Neural progenitor cell (in vitro differentiated cells): ENCODE data around the gene POM121C. TPM values are rescaled to one million over a fixed set of nuclear protein-coding genes. Genes with fewer than 3 reads are reported as not detected.
"Not testable (repeated sequence)": the region's sequence is repeated elsewhere in the genome, so short reads cannot be mapped to it uniquely, and the experiment has no call there.

Experiments
- DNase-seq: peaks from one replicate; pipeline ENCODE4 v3.0.0-alpha.2; 2016; ENCODE audit warnings: low spot score
- H2AFZ ChIP-seq: fragments of 200-600 bp; sonication (generic); replicated peaks from 2 replicates; pipeline ENCODE4 v1.6.1; 2016; ENCODE audit warnings: antibody characterized with exemption
- H3F3A ChIP-seq: fragments of 200-600 bp; sonication (generic); 2 replicates; pipeline ENCODE4 v1.6.1; 2016; ENCODE audit warnings: antibody characterized with exemption, low read depth
- H3K27ac ChIP-seq: fragments of 200-600 bp; sonication (generic); 2 replicates; pipeline ENCODE4 v1.5.1; 2016; ENCODE audit warnings: mild to moderate bottlenecking
- H3K27me3 ChIP-seq: fragments of 200-600 bp; sonication (generic); 2 replicates; pipeline ENCODE4 v1.6.1; 2016; ENCODE audit warnings: mild to moderate bottlenecking, moderate library complexity
- H3K36me3 ChIP-seq: fragments of 200-600 bp; sonication (generic); 2 replicates; pipeline ENCODE4 v1.5.1; 2016
- H3K4me1 ChIP-seq: fragments of 200-600 bp; sonication (generic); 2 replicates; pipeline ENCODE4 v1.6.1; 2016; ENCODE audit warnings: mixed run types
- H3K4me2 ChIP-seq: fragments of 200-600 bp; sonication (generic); 2 replicates; pipeline ENCODE4 v1.6.1; 2016
- H3K4me3 ChIP-seq: fragments of 200-600 bp; sonication (generic); 2 replicates; pipeline ENCODE4 v1.5.1; 2016
- H3K79me2 ChIP-seq: fragments of 200-600 bp; sonication (generic); 2 replicates; pipeline ENCODE4 v1.6.1; 2016; ENCODE audit warnings: low read depth
- H3K9ac ChIP-seq: fragments of 200-600 bp; sonication (generic); 2 replicates; pipeline ENCODE4 v1.6.1; 2016
- H3K9me3 ChIP-seq: fragments of 200-600 bp; sonication (generic); 2 replicates; pipeline ENCODE4 v1.5.1; 2016; ENCODE audit warnings: low read depth
- H4K20me1 ChIP-seq: fragments of 200-600 bp; sonication (generic); 2 replicates; pipeline ENCODE4 v1.6.1; 2016; ENCODE audit warnings: low read depth
- H3K27ac Mint-ChIP-seq: 3 replicates; pipeline ENCODE4 v1.8.0; 2021; ENCODE audit warnings: mixed read lengths
- H3K27me3 Mint-ChIP-seq: 2 replicates; pipeline ENCODE4 v1.8.0; 2022; ENCODE audit warnings: low read depth, mild to moderate bottlenecking, inconsistent platforms, moderate library complexity, mixed read lengths; ENCODE audit not compliant: insufficient read depth
- H3K36me3 Mint-ChIP-seq: 3 replicates; pipeline ENCODE4 v1.8.0; 2021; ENCODE audit warnings: mixed read lengths
- H3K4me1 Mint-ChIP-seq: 3 replicates; pipeline ENCODE4 v1.8.0; 2021; ENCODE audit warnings: mixed read lengths
- H3K4me3 Mint-ChIP-seq: 3 replicates; pipeline ENCODE4 v1.8.0; 2021; ENCODE audit warnings: mild to moderate bottlenecking, moderate library complexity, mixed read lengths
- H3K9me3 Mint-ChIP-seq: 3 replicates; pipeline ENCODE4 v1.8.0; 2020; ENCODE audit warnings: mixed read lengths
- total RNA-seq: library from RNA; depleted of rRNA; stranded (reverse); fragments of >200 nt; gene quantifications from 2 replicates; pipeline ENCODE4 v1.2.3, GENCODE V29; 2015; ENCODE audit warnings: low replicate concordance
- TF ChIP-seq, protein P1 (sequence below): fragments of 200-600 bp; sonication (generic); IDR thresholded peaks from 2 replicates; pipeline ENCODE4 v1.5.1; 2017; ENCODE audit warnings: antibody characterized with exemption, mild to moderate bottlenecking

The POM121C gene
- total RNA-seq, 1 donor from 2014 or later, result 14.1 TPM

DNA sequence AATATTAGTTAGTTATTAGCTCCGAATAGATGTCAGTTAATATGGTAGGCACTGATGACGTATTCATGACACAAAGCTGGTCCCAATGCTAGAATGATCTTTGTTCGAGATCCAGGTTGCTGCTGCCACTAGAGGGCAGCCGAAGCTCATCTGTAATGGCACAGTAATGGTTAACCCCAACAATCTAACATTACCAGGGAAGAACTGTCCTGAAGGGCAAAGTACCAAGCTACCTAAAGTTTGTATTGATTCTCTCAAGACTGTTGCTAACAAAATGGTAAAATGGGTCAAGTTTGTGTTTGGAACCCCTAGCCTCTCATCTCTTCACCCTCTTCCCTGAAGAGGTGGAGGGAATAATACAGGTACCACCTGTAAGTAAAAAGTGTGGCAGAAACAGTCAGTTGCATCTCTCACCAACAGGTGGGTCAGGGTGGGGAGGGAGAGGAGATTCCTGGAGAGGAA is 33.6 kb downstream of the POM121C start:
- not testable (repeated sequence) for H3K36me3 Mint-ChIP-seq, H3K27me3 Mint-ChIP-seq, H3K36me3 ChIP-seq, H3K27ac Mint-ChIP-seq, H3K4me3 Mint-ChIP-seq, H3K27me3 ChIP-seq, H3F3A ChIP-seq, H3K9me3 Mint-ChIP-seq, H3K4me2 ChIP-seq, H3K4me3 ChIP-seq, H3K27ac ChIP-seq, H3K9me3 ChIP-seq, H3K9ac ChIP-seq, H3K79me2 ChIP-seq, H4K20me1 ChIP-seq, H3K4me1 ChIP-seq, H3K4me1 Mint-ChIP-seq, H2AFZ ChIP-seq, DNase-seq
- TF ChIP-seq, protein P1, sequence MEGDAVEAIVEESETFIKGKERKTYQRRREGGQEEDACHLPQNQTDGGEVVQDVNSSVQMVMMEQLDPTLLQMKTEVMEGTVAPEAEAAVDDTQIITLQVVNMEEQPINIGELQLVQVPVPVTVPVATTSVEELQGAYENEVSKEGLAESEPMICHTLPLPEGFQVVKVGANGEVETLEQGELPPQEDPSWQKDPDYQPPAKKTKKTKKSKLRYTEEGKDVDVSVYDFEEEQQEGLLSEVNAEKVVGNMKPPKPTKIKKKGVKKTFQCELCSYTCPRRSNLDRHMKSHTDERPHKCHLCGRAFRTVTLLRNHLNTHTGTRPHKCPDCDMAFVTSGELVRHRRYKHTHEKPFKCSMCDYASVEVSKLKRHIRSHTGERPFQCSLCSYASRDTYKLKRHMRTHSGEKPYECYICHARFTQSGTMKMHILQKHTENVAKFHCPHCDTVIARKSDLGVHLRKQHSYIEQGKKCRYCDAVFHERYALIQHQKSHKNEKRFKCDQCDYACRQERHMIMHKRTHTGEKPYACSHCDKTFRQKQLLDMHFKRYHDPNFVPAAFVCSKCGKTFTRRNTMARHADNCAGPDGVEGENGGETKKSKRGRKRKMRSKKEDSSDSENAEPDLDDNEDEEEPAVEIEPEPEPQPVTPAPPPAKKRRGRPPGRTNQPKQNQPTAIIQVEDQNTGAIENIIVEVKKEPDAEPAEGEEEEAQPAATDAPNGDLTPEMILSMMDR, result peak; percentile 53

DNA sequence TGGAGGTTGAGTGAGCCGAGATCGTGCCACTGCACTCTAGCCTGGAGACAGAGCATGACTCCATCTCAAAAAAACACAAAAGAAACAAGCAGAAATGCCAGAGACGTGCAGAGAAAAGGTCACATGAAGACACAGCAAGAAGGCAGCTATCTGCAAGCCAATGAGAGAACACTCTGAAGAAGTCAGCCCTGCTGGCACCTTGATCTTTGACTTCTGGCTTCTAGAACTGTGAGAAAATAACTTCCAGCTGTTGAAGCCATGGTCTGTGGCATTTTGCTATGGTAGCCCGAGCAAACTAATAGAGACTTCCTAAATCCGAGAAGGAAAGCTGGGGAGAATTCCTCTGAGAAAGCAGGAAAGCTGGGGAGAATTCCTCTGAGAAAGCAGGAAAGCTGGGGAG is 36.2 kb downstream of the POM121C start:
- H3K4me2 ChIP-seq, H3K4me1 ChIP-seq, H3K9ac ChIP-seq, H2AFZ ChIP-seq, H3K4me3 ChIP-seq, H3K27me3 ChIP-seq, H3K4me3 Mint-ChIP-seq, H3K27ac Mint-ChIP-seq, H3K9me3 ChIP-seq, H3K27ac ChIP-seq, H3K4me1 Mint-ChIP-seq, H3K36me3 Mint-ChIP-seq, H3K27me3 Mint-ChIP-seq, H3K36me3 ChIP-seq, H4K20me1 ChIP-seq, H3F3A ChIP-seq, H3K9me3 Mint-ChIP-seq, DNase-seq, H3K79me2 ChIP-seq: not testable (repeated sequence)

DNA sequence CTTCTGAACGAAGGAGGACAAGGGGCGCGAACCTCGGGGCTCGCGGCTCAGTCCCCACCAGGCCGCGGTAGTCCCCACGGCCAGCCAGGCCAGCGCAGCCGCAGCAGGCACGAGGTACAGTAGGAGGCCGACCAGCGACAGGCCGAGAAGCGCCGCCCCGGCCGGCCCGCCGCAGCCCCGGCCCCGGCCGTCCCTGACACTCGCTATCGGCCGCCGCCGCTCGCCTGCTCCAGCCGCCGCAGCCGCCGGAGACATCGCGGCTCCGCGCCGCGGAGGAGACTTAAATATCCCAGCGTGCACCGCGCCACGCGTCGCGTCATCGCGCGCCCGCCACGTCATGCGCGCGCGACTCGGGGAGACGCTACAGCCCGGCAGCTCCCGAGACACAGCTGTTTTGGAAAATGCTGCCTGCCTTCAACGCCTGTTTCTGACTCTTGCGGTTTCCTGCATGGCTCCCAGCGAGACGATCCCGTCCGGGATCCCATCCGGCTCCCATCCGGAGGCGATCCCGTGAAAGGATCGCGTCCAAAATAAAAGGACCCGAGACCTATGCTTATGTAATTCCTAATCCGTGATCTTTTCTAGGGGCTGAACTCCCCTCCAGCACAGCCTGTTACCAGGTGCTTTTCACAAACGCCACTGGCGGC is 43.5 kb downstream of the POM121C start:
- H3K4me1 Mint-ChIP-seq, H3F3A ChIP-seq, H3K9me3 ChIP-seq, H3K9me3 Mint-ChIP-seq, H3K27me3 Mint-ChIP-seq, H4K20me1 ChIP-seq, H3K4me1 ChIP-seq, H3K27me3 ChIP-seq: not testable (repeated sequence)
- peak overlapping the region; percentile 90 for H2AFZ ChIP-seq
- H3K4me3 ChIP-seq, result peak overlapping the region; percentile 88
- peak overlapping the region; percentile 95 for H3K4me2 ChIP-seq
- Mint-ChIP-seq H3K36me3 (peaks cover 17% of the 10 kb centered on the region), H3K4me3 (peak overlapping the region; percentile 95), H3K27ac (peak overlapping the region; percentile 85)
- peak overlapping the region; percentile 95 for H3K9ac ChIP-seq
- peaks cover 16% of the 10 kb centered on the region for H3K79me2 ChIP-seq
- DNase-seq, result peak; percentile 37
- peak overlapping the region; percentile 92 for H3K27ac ChIP-seq
- H3K36me3 ChIP-seq, result peaks cover 11% of the 10 kb centered on the region

DNA sequence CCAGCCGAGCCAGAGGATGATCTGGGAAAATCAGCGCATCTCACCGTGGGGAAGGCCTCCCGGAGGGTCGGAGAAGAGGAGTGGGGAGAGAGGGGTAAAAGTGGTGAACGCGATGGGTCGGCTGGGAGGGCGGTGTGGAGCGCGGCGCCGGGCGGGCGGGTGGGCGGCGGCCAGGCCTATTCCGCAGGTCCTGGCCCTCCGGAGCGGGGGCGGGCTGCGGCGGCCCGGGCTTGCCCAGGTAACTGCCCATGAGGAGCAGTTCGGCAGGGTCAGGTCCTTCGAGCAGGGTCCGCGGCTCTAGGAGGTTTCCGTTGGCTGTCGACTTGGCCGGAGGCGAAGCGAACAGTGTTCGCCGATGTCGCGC is 44.0 kb downstream of the POM121C start:
- H3K9me3 Mint-ChIP-seq, H4K20me1 ChIP-seq, H3K27me3 Mint-ChIP-seq, DNase-seq, H2AFZ ChIP-seq, H3K27me3 ChIP-seq, H3K27ac ChIP-seq, H3K4me1 ChIP-seq, H3K4me1 Mint-ChIP-seq, H3K9me3 ChIP-seq, H3F3A ChIP-seq: not testable (repeated sequence)
- peak overlapping the region; percentile 57 for H3K27ac Mint-ChIP-seq
- Histone ChIP-seq H3K79me2 (peaks cover 16% of the 10 kb centered on the region), H3K9ac (peak overlapping the region; percentile 75), H3K36me3 (peaks cover 11% of the 10 kb centered on the region), H3K4me2 (peak overlapping the region; percentile 79), H3K4me3 (peak overlapping the region; percentile 88)
- H3K4me3 Mint-ChIP-seq, result peak overlapping the region; percentile 94
- peaks cover 20% of the 10 kb centered on the region for H3K36me3 Mint-ChIP-seq

DNA sequence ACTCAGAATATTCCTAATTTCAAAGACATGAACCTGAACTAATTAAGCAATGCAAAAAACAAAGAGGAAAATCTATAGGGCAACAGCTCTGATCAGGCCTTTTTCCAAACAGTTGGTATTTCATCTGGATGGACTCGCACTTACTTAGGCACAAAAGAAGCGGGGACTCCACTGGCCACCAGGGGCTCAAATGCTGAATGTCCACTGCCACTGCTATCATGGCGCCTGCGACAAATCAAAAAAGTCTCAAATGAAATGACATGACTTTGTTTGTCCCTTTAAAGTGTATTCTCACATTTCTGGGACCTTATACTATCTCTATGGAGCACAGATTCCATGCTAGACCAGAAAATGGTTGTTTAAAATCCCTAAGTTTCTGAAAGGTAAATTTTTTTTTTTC is 47.1 kb downstream of the POM121C start:
- not testable (repeated sequence) for H3K4me2 ChIP-seq, H3K4me1 ChIP-seq, H3K9ac ChIP-seq, H4K20me1 ChIP-seq, H3K27me3 Mint-ChIP-seq, H3F3A ChIP-seq, H3K4me3 ChIP-seq, H3K4me1 Mint-ChIP-seq, H3K27ac Mint-ChIP-seq, H3K4me3 Mint-ChIP-seq, H3K9me3 ChIP-seq, H3K27me3 ChIP-seq, H2AFZ ChIP-seq, H3K9me3 Mint-ChIP-seq, H3K27ac ChIP-seq
- Histone ChIP-seq H3K79me2 (peaks cover 16% of the 10 kb centered on the region), H3K36me3 (peaks cover 11% of the 10 kb centered on the region)
- H3K36me3 Mint-ChIP-seq, result peaks cover 30% of the 10 kb centered on the region
- TF ChIP-seq, protein P1, result peak; percentile 15
- DNase-seq, result peak; percentile 2

DNA sequence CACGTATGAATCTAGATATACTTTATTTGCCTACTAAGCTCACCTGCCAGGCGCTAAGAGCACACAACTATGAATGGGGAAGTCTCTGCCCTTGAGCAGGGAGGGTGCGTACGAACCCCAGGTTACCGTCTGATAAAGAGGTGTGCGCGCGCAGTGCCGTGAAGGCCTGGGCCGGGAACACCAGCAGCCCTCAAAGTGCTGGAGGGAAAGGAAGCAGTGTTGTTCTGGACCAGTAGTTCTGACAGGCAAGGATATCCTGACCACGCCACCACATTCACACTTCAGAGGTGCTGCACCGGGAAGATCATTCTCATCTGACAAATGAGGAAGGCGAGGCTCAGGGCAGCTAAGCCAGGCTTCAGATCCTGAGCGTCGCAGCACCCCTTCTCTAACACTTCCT is 62.6 kb downstream of the POM121C start:
- H3K27me3 Mint-ChIP-seq, DNase-seq, H3K4me3 Mint-ChIP-seq, H3K4me2 ChIP-seq, H3K79me2 ChIP-seq, H3K9me3 ChIP-seq, H3K27ac Mint-ChIP-seq, H3K9ac ChIP-seq, H3K36me3 ChIP-seq, H3F3A ChIP-seq, H4K20me1 ChIP-seq, H3K27me3 ChIP-seq, H3K9me3 Mint-ChIP-seq, H3K4me3 ChIP-seq, H3K4me1 ChIP-seq, H2AFZ ChIP-seq, H3K27ac ChIP-seq, H3K4me1 Mint-ChIP-seq: not testable (repeated sequence)
- peaks cover 11% of the 10 kb centered on the region for H3K36me3 Mint-ChIP-seq
